DMS153 (cell line): Measurements from ENCODE around the gene ZBTB20.
"Not testable (repeated sequence)": the region's sequence is repeated elsewhere in the genome, so short reads cannot be mapped to it uniquely, and the experiment has no call there.

Source experiments
- DNase-seq: peaks from one replicate; lab custom pipeline; 2025; lab: John Stamatoyannopoulos, UW

ZBTB20 gene

GRCh38 chr3:114831861-114832260, 315.2 kb downstream of the ZBTB20 start:
- no peak for DNase-seq

GRCh38 chr3:114830652-114831051, 316.4 kb downstream of the ZBTB20 start:
- no peak for DNase-seq

GRCh38 chr3:114829783-114830182, 317.3 kb downstream of the ZBTB20 start:
- no peak for DNase-seq

- DNase-seq = peak; percentile 40
Measured at GRCh38 chr3:114827495-114827894, 319.6 kb downstream of the ZBTB20 start.

- DNase-seq = no peak
Measured at GRCh38 chr3:114824014-114824413, 323.1 kb downstream of the ZBTB20 start.

GRCh38 chr3:114823061-114823460, 324.0 kb downstream of the ZBTB20 start:
- no peak for DNase-seq

- DNase-seq = no peak
Measured at GRCh38 chr3:114816052-114816451, 331.0 kb downstream of the ZBTB20 start.

- DNase-seq = not testable (repeated sequence)
Measured at GRCh38 chr3:114812541-114813238, 334.4 kb downstream of the ZBTB20 start.

- DNase-seq = no peak
Measured at GRCh38 chr3:114809668-114810413, 337.2 kb downstream of the ZBTB20 start.

- DNase-seq = no peak
Measured at GRCh38 chr3:114804099-114804498, 343.0 kb downstream of the ZBTB20 start.

GRCh38 chr3:114803042-114803695, 343.9 kb downstream of the ZBTB20 start:
- no peak for DNase-seq

- no peak for DNase-seq
Measured at GRCh38 chr3:114800272-114801031, 346.6 kb downstream of the ZBTB20 start.

- no peak for DNase-seq
Measured at GRCh38 chr3:114799816-114800215, 347.3 kb downstream of the ZBTB20 start.

GRCh38 chr3:114796796-114797195, 350.3 kb downstream of the ZBTB20 start:
- DNase-seq = no peak

- DNase-seq = no peak
Measured at GRCh38 chr3:114794894-114795630, 352.0 kb downstream of the ZBTB20 start.

GRCh38 chr3:114792159-114792918, 354.7 kb downstream of the ZBTB20 start:
- DNase-seq = no peak

- no peak for DNase-seq
Measured at GRCh38 chr3:114790752-114791151, 356.3 kb downstream of the ZBTB20 start.

- no peak for DNase-seq
Measured at GRCh38 chr3:114789803-114790202, 357.3 kb downstream of the ZBTB20 start.

GRCh38 chr3:114775395-114775794, 371.7 kb downstream of the ZBTB20 start:
- no peak for DNase-seq

GRCh38 chr3:114770874-114771273, 376.2 kb downstream of the ZBTB20 start:
- no peak for DNase-seq

GRCh38 chr3:114764056-114764492, 383.0 kb downstream of the ZBTB20 start:
- DNase-seq = peak; percentile 1
